ENCODE measurements around the gene CCNE1.

Gene CCNE1

GRCh38 chr19:29785360-29785759 is 26.4 kb upstream of the CCNE1 start:
- no peak overlapping the region for H3K27ac ChIP-seq (ENCODE audit: extremely low read depth, low read depth, low read length)
- CTCF ChIA-PET, result interaction anchor here (0.5 to 3.9 kb wide), 10 partner anchors 13 to 89 kb away, joined by 3 to 26 read pairs (median 4); no protein-coding TSS in a partner anchor
- no peaks in the 10 kb centered on the region for H3K4me1 ChIP-seq (ENCODE audit: control insufficient read depth, insufficient read depth, low read length)
- no peaks in the 10 kb centered on the region for H3K36me3 ChIP-seq (ENCODE audit: control insufficient read depth in 2 of 2, insufficient read depth in 1 of 2, low read length in 2 of 2)
- POLR2A ChIA-PET, result no interaction called here
- no peak overlapping the region for H3K4me3 ChIP-seq (ENCODE audit: low read depth, low read length)
- no peak for TF ChIP-seq ZNF670 (tag by site-specific recombination; IDR thresholded peaks at IDR 0.05; ENCODE audit: low read depth)
- no peak for TF ChIP-seq ZNF621 (tag by site-specific recombination; IDR thresholded peaks at IDR 0.05)
- TF ChIP-seq ZNF792 (tag by site-specific recombination; IDR thresholded peaks at IDR 0.05), result no peak
- no peak for TF ChIP-seq HIC1 (tag by site-specific recombination; IDR thresholded peaks at IDR 0.05)
- peak; percentile 25; the same call in 1 of the 2 replicates for TF ChIP-seq SCRT2 (tag by site-specific recombination; IDR thresholded peaks at IDR 0.05)
- no peak for TF ChIP-seq ZNF18 (tag by site-specific recombination; IDR thresholded peaks at IDR 0.05)
- peak; percentile 97 for TF ChIP-seq ZNF341 (tag by site-specific recombination; IDR thresholded peaks at IDR 0.05; ENCODE audit: low read depth)
- no peak for TF ChIP-seq REPIN1 (tag by site-specific recombination; IDR thresholded peaks at IDR 0.05; ENCODE audit: low read depth)
- no peak for TF ChIP-seq ZNF391 (tag by site-specific recombination; IDR thresholded peaks at IDR 0.05; ENCODE audit: borderline replicate concordance, low read depth)
- H3K9me3 ChIP-seq (ENCODE audit: control insufficient read depth, insufficient read depth, low read depth, low read length), result no peaks in the 10 kb centered on the region

- Histone ChIP-seq H3K4me3 (ENCODE audit: low read depth, low read length) (no peak overlapping the region), H3K36me3 (ENCODE audit: control insufficient read depth in 2 of 2, insufficient read depth in 1 of 2, low read length in 2 of 2) (no peaks in the 10 kb centered on the region), H3K4me1 (ENCODE audit: control insufficient read depth, insufficient read depth, low read length) (no peaks in the 10 kb centered on the region), H3K27ac (ENCODE audit: extremely low read depth, low read depth, low read length) (no peak overlapping the region), H3K9me3 (ENCODE audit: control insufficient read depth, insufficient read depth, low read depth, low read length) (no peaks in the 10 kb centered on the region)
- ChIA-PET POLR2A (no interaction called here), CTCF (interaction anchor here (0.5 to 3.9 kb wide), 13 partner anchors 14 to 1296 kb away, joined by 3 to 26 read pairs (median 4); no protein-coding TSS in a partner anchor)
- TF ChIP-seq ZNF266 (tag by site-specific recombination; IDR thresholded peaks at IDR 0.05; ENCODE audit: low read depth) (no peak), SP3 (tag by site-specific recombination; IDR thresholded peaks at IDR 0.05) (no peak), ZNF223 (tag by site-specific recombination; IDR thresholded peaks at IDR 0.05) (peak; percentile 23; the same call in 1 of the 2 replicates), ZNF23 (tag by site-specific recombination; IDR thresholded peaks at IDR 0.05; ENCODE audit: borderline replicate concordance) (no peak), ZNF398 (tag by site-specific recombination; IDR thresholded peaks at IDR 0.05) (peak; percentile 31; the same call in 1 of the 2 replicates), ZNF561 (tag by site-specific recombination; IDR thresholded peaks at IDR 0.05; ENCODE audit: borderline replicate concordance) (no peak), ZNF792 (tag by site-specific recombination; IDR thresholded peaks at IDR 0.05) (no peak), GLIS1 (tag by site-specific recombination; IDR thresholded peaks at IDR 0.05) (peak; percentile 70), YY1 (tag by site-specific recombination; IDR thresholded peaks at IDR 0.05) (no peak), ZNF449 (tag by site-specific recombination; IDR thresholded peaks at IDR 0.05) (no peak), ZBTB11 (tag by site-specific recombination; conservative IDR thresholded peaks at IDR 0.05; ENCODE audit: low read depth) (no peak), KLF8 (tag by site-specific recombination; IDR thresholded peaks at IDR 0.05) (peak; percentile 41; the same call in 1 of the 2 replicates), ZNF473 (tag by site-specific recombination; IDR thresholded peaks at IDR 0.05) (0 out of 2 replicates have a peak, but pooled peaks have one; percentile 27), ZNF692 (tag by site-specific recombination; IDR thresholded peaks at IDR 0.05) (peak; percentile 65)
These were observed 25.7 kb upstream of the CCNE1 start for GRCh38 chr19:29785955-29786589.

Data from HEK293 (cell line).